Epidermal melanocyte (primary cell): ENCODE data around the gene ANKRD28.

Experiments
- DNase-seq: peaks from one replicate; pipeline ENCODE4 v3.0.0; 2011; ENCODE audit warnings: low spot score; ENCODE audit not compliant: insufficient read length

Gene ANKRD28

DNA sequence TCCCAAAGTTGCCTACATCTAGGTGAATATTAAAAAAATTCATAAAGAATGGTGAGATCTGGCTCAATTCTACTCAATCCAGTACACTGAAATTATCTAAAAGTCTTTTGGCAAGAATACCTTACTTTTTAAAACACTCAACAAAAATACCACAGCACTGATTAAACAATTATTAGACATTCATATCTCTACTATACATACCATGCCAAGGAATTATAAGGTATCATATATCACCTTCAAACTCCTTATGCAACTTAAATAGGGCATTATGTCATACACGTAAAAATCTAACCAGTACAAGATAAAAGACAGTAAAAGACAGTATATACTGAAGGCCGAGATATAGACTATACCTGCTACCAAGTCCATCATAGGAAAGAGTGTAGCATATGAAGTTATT, 6.1 kb upstream of the ANKRD28 start:
- DNase-seq = no peak

DNA sequence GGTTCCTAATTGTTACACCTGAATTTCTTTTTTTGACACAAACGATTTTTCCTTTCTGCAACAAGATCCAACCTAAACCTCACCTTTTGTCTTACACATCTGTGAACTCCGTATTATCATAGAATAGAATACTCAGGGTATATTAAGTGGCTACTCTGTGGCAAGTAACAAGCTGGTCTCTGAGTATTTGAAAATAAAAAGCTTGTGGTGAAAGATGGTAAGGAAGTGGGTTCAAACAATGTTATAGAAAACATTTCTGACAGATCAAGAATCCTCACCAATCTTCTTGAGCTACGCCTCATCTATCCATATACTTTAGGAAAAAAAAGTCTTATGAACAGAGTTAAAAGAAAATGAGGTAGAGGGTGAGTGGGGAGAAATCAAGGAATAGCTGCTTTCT, 3.5 kb upstream of the ANKRD28 start:
- no peak for DNase-seq

DNA sequence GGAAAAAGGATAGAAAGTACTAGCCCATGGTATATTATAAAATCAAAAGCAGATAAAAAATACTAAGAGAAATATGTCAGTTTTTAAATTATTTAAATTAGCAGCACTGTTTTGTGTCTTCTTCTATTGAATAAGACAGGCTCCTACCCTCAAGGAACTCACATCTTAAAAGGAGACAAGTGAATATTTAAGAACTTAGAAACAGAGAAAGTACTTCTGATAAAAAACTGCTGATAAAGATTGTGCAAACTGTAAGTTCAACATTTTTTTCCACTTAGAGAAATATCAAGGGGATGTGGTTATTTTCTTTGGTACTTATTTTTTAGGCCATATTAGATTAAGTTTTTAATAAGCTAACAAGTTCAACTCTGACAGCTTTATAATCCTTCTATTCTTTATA, 3.0 kb upstream of the ANKRD28 start:
- DNase-seq = no peak

DNA sequence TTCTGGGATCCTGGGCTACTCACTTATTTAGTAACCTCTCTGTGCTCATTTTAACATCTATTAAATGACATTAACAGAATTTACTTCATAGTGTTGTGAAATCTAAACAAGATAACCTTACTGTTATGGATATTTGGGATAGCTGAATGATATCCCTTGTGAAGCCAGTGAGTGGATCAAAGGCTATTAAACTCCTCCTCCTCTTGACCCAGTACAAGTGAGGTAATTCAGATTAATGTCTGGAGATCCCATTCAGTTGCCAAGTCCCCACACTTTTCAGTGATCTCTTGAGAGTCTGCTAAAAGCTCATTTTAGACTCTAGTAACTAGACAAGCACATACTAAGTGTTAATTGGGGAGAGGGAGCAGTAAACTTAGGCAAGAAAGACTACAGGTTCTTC, 2.5 kb upstream of the ANKRD28 start:
- no peak for DNase-seq

DNA sequence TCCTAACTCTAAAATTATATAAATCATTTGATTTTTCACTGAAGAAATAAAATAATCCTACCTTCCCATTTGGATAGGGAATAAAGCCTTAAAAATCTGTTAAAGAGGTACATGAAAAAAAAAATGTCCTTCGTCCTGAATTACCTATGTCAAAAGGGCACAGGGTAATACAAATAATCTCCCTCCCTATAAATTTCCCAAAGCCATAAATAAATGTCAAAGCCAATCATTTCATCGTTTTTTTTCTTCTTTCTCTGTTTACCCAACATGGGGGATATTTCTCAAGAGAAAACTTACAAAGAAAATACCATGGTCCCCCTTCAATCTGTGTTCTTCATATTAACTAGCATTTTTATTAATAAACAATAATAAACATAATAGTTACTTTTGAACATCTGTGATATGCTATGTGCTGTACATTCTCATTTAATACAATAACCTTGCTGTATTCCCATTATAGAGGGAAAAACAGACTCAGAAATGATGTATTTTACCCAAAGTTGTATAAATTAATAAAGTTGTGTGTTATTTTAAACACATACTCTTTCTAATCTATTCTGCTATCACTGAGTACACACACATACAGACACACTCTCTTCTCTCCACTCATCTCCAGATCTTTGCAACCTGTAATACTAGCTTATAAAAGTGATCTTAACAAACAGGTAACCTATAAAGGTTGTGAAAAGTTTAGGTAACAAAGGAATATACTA, 910 bp upstream of the ANKRD28 start:
- no peak for DNase-seq

DNA sequence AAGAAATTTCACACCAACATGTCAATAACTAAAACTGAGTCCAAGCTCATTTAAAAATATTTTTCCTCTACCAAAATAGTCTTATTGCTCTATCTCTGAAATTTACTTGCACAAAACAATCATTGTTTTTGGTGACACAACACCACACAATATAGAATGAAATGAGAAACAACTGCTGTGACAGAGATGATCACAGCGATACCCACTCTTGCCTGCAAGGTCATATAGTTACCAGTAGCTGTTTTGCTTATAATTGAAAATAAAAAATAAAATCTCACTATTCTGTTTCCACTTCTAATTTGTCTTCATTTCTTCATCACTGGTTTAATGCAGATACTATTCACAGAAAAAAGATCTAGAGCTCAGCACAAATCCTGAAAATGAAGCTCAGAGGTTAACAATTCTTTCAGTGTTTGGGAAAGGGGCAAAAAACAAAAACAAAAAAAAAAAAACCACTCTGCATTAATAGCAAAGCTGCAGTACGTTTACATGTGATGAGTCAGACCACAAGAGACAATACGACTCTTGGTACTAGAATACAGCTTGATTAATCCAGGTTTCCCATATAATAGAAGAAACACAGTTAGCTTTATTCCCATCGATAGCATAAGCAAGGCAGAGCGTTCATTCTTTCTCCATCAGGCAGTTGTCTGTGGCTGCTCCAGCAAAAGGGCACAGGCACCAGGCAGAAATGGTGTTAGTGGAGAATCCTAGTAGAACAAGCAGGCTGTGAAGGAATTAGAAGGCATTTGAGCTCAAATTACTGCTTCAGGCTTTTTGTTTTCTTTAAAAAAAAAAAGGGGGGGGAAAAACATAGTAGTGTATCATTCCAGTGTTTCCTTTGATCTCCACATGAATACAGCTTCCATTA, 773 bp downstream of the ANKRD28 start:
- DNase-seq = peak; percentile 23

DNA sequence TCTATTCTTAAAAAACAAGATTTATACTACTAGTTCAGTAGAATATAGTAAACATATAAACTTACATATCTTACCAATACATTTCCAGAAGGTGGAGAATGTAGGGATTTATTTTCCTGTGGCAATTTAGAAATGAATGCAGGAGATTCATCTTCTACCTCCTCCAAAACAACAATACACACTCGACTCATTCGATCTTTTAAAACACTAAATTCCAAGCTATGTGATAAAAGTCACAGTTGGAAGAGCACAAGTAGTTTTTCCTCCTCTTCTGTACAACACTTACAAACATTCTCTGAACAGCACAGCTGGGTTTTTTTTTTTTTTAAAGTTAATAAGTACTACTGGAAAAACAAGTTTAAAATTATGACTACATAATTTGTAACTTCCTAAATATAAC, 1.4 kb downstream of the ANKRD28 start:
- no peak for DNase-seq

DNA sequence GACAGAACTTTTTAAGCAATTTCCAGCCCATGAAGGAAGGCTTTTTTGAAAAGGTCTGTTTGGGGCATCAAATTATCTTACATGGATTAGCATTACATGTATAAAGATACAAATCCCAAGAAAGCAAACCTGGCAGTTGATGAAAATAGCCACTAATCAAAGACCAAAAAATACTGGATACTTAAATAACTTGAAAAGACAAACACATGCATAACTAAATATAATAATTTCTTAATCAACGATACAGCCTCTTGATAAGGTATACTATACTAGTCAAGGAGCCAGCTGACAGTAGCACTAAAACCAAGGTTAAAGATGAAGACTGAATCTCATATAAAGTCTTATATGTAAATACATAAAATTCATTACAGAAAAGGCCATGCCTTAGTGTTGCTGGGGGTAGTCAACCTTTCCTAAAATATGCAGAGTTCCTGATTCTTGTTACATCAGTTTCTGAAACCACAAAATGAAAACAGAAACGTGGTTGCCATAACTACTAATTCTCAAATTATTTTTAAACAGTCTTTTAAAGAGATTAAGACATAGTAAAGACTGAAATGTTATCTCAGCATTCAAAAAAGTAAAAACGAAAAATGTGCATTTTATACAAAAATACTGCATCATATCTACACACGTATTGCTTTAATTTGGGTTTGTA, 2.0 kb downstream of the ANKRD28 start:
- no peak for DNase-seq

DNA sequence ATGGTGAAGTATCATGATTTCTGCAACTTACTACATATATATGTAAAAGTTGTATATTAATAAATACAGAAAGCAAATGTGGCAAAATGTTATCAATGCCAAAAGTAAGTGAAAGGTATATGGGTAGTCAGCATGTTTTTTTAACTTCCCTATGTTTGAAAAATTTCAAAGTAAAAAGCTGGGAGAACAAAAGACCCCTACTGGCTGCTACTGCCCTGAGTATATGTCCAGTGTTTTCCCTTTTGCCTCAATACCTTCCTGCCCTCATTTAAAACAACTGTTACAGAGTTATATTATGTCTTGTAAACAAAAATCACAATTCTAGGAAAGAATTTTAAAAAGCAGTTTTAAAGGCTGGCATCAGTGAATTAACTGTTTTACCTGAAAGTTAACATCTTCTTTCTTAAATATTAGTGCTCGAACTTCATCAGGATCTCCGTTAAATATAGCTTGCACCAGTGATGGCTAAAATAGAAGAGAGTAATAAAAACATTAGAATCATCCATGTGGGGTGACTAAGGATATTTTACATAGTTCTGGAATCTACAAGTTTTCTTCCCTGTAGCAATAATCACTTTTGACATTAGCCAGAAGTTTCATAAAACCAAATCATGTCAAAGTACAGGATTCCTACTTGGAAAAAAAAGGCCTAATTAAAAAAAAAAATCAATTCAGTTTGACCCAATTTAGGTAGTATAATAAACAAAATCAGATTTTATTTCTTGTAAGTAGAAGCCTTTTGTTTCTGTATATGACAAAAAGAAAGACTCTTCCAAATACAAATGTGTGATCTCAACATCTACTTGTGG, 2.7 kb downstream of the ANKRD28 start:
- DNase-seq = no peak

DNA sequence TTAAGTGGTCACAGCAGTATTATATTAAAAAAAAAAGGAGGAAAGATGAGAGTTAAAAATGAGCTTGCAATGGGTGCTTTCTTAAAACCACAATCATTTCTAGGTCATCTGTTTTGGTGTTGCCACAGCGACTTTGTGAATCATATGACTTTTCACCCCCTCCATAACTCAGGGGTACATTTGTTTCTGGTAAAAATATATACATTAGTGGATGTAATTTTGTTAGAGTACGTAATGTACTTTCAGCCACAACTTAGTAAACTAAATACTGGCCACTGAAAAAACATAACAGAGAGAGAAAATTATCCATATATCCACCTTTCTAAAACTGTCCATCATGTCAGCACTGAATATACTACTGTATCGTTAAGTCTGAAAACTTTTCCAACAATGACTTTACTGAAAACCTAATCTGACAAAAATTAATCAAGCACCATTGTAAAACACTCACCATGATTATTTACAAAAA, 3.4 kb downstream of the ANKRD28 start:
- DNase-seq = no peak

DNA sequence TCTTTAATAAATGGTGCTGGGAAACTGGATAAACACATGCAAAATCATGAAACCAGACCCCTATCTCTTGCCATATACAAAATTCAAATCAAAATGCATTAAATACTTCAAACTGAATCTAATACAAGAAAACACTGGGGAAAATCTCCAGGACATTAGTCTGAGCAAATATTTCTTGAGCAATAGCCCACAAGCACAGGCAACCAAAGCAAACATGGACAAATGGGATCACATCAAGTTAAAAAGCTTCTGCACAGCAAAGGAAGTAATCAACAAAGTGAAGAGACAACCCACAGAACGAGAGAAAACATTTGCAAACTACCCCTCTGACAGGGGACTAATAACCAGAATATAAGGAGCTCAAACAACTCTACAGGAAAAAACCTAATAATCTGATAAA, 6.3 kb downstream of the ANKRD28 start:
- DNase-seq = no peak

DNA sequence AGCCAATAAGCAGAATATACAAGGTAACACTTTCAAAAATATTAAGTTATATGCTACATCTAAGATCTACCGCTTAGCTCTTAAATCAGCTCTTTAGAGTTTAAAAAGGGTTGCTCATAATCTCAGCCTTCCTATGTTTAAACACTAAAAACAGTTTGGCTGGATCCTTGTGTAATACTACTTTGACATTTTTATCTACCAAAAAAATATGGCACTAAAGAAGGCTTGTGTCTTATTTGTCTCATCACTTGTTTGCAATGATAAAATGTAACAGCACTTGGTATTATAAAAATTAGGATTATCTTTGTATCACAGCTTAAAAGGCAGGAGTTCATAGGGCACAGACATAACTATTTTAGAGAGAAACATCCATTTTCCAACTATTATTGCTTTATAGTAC, 9.8 kb downstream of the ANKRD28 start:
- no peak for DNase-seq

DNA sequence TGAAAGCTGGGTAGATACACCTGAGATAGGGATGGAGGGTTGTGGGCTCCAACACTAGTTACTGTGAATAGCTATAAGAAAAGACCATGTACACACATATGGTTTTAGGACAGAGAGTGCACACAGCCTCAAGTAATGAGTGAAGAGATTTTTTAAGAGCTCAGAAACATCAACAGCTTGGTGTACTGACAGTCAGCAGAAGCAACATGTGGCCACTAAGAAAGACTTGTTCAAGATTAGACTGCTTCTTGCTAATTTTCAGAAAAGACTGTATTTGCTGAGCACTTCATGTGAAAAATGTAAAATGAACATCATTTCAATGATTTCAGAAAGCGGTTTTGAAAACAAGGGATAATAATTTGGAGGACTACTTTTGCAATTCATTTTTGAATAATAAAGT, 10.3 kb downstream of the ANKRD28 start:
- no peak for DNase-seq

DNA sequence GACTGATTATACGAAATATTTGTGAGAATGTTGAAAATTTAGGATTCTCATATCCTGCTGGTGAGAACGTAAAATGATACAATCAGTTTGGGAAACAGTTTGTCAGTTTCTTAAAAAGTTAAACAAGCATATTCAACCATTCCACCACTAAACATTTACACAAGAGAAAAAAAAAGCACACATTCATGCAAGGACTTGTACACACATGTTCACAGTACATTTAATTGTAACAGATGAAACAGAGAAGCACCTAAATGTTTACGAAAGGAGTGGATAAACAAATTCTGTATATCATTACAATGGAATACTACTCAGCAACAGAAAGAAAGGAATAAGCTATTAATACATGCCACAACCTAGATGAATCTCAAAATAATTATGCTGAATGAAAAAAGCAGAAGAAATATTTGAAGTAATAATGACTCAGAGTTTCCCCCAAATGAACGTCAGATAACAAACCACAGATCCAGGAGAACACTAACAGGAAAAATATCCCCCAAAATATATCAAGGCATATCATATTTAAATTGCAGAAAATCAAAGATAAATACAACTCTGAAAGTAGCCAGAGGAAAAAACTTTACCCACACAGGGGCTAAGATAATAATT, 14.3 kb downstream of the ANKRD28 start:
- no peak for DNase-seq

DNA sequence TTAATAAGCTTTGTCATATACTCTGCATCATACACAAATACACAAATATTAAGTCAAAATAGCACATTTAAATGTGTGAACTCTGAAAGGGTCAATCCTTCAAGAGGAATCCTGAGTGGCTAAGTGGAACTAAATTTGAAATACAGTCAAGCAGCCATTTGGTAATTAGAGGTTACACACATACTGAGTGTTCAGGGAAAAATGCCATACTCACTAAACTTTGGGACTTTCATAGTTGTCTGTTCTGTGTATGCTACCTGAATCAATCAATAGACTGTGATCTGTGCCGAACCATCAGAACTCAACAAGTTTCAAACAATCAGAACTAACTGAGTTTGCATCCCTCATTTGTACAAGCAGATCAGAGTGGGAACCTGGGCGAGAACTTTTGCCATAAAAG, 15.3 kb downstream of the ANKRD28 start:
- DNase-seq = no peak

DNA sequence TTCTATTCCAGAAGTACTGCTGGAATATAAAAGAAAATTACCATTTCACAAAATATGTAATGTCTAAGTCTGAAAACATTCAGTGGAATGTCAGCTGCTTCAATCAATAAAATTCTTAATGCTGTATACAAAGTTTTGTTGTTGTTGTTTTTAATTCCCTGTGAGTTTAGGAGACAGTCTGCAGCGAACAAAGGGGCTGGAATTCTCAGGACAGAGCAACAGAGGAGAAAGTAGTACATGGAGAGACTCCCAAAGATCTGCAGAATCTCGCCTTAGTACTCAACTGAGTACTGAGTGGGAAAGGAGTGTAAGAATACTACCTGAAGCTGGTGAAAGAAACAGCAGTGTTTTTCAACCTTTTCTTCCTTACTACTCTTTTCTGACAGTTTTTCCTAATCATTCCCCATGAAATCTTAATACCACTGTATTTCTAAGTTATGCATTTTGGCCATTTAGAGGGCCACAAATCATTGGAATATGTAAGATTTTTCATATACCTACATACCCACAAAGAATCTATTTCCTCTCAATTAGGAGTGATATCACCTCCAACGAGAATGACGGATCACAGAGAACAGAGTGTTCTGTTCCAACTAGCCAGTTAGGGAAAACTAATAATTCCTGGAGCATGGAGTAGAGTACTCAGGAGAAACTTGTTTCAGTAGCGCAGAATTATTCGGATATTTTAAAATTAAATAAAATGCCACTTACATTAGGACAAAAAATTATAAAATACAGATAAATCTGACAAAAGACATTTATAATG, 16.0 kb downstream of the ANKRD28 start:
- DNase-seq = no peak

DNA sequence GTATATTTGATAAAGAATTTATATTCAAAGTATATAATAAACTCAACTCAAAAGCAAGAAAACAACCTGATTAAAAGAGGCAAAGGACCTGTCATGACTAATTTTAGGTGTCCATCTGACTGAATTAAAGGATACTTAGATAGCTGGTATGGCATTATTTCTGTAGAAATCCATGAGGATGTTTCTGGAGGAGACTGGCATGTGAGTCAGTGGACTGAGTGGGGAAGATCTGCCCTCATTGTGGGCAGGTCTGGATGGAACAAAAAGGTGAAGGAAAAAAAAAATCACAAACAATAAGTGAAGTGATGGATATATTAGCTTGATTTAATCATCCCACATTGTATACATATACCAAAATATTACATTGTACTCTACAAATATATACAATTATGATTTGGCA, 16.6 kb downstream of the ANKRD28 start:
- DNase-seq = no peak

DNA sequence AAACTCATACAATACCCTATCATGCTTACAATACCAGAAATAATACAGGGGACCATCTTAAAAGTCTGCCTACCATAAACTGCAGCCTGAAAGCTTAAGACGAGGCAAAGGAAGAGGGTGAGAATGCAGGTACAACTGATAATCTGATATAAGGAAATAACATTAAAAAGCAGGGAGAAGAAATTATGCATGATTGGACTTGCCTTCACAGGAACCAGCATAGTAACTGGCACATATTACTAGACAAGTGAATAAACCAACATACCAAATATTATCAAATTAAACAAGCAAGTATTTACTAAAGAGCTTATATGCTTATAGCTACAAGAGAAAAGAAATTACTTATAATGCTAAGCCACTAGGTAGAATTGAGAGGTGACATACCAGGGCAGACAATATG, 18.7 kb downstream of the ANKRD28 start:
- DNase-seq = no peak

DNA sequence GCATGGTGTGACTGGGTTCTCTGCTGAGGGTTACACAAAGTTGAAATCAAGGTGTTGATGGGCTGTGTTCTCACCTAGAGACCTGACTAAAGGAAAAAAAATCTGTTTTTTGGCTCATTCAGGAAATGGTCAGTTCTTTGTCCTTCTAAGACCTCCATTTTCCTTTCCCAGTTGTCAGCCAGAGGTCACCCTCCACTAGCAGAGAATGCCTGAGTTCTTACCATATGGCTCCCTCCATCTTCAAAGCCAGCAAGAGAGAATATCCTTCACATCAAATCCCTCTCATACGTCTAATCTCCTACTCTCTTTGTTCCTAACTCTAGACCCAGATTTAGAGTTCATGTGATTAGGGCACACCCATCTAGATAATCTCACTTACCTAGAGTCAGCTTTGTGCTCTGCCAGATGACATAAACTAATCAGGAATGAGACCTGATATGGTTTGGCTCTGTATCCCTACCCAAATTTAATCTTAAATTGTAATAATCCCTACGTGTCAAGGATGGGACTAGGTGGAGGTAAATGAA, 19.4 kb downstream of the ANKRD28 start:
- DNase-seq = no peak
